Uterus (tissue), 4 donors: ENCODE results near the gene ADAM10. TPM values are rescaled to one million over a fixed set of nuclear protein-coding genes. Genes with fewer than 3 reads are reported as not detected.
"Not testable (repeated sequence)": the region's sequence is repeated elsewhere in the genome, so short reads cannot be mapped to it uniquely, and the experiment has no call there.

ENCODE experiments used
- DNase-seq, 2 donors: peaks; one replicate each; pipeline ENCODE4 v3.0.0-alpha.2; 2019 to 2020
- H3K27ac ChIP-seq, 2 donors: fragments of 200-600 bp; sonication (generic); 1 replicate in 1 of 2; 2 replicates in 1 of 2; pipeline ENCODE4 v1.5.1; 2016 to 2018
- H3K27me3 ChIP-seq, 2 donors: fragments of 200-600 bp; sonication (generic); one replicate each; pipeline ENCODE4 v1.5.1; 2018 to 2019; ENCODE audit warnings: control low read depth in 1 of 2
- H3K36me3 ChIP-seq, 2 donors: fragments of 200-600 bp; sonication (generic); one replicate each; pipeline ENCODE4 v1.5.1; 2019; ENCODE audit warnings: control low read depth in 1 of 2
- H3K4me1 ChIP-seq, 2 donors: fragments of 200-600 bp; sonication (generic); one replicate each; pipeline ENCODE4 v1.5.1; 2018 to 2019; ENCODE audit warnings: control low read depth in 1 of 2
- H3K4me3 ChIP-seq, 2 donors: fragments of 200-600 bp; sonication (generic); 1 replicate in 1 of 2; 2 replicates in 1 of 2; pipeline ENCODE4 v1.5.1; 2018 to 2019; ENCODE audit warnings: mild to moderate bottlenecking in 1 of 2
- H3K9me3 ChIP-seq, 2 donors: fragments of 200-600 bp; sonication (generic); one replicate each; pipeline ENCODE4 v1.5.1; 2019; ENCODE audit warnings: control low read depth in 1 of 2
- POLR2A ChIP-seq, 2 donors: fragments of 450-650 bp; IDR thresholded peaks; one replicate each; pipeline ENCODE4 v1.6.1; 2016; ENCODE audit warnings: antibody characterized with exemption in 2 of 2, mild to moderate bottlenecking in 1 of 2, moderate library complexity in 1 of 2
- intact Hi-C: fragments of 100-400 bp; cut with DNase I; formaldehyde crosslinking; loops from one replicate; pipeline ENCODE4 v1.15.1; 2023; ENCODE audit warnings: low total_unique reads
- total RNA-seq, 4 donors: library from RNA; depleted of rRNA in 3 of 4; stranded (reverse); fragments of >200 nt in 3 of 4; gene quantifications; one replicate each; pipeline versions ENCODE4 v1.1.0 to v1.2.4, GENCODE V29; 2014 to 2023
- TF ChIP-seq, protein P1 (sequence below), 4 experiments: fragments of 200-600 bp in 2 of 4; fragments of 450-650 bp in 2 of 4; sonication (generic) in 2 of 4; IDR thresholded peaks; one replicate each; pipeline ENCODE4 v1.5.1; 2016 to 2019; ENCODE audit warnings: antibody characterized with exemption in 4 of 4, mild to moderate bottlenecking in 2 of 4, moderate library complexity in 1 of 4
- donor health status: DM: yes; HTN: yes; CAD: no.

The ADAM10 gene
- total RNA-seq, 4 donors from 2014 or later: 41.8 to 208 (median 110) TPM

DNA sequence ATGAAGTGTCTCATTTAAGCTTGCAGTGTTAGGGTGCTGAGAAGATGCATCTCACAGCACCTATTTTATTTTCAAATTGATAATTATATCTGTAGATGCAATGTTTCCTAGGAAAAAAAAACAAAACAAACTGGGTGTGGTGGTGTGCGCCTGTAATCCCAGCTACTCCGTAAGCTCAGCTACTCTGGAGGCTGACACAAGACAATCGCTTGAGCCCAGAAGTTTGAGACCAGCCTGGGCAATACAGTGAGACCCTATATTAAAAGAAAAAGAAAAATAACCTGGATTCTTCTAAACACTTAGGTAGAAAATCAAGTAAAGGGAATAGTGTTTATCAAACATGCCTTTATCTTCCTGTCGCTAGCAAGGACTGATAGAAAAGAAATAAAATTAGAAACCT is 23.5 kb upstream of the ADAM10 start:
- no peak for DNase-seq
- no peaks in the 10 kb centered on the region for H3K36me3 ChIP-seq
- H3K9me3 ChIP-seq: no peaks in the 10 kb centered on the region
- no peak for TF ChIP-seq POLR2A (IDR thresholded peaks at IDR 0.05)
- TF ChIP-seq, protein P1, sequence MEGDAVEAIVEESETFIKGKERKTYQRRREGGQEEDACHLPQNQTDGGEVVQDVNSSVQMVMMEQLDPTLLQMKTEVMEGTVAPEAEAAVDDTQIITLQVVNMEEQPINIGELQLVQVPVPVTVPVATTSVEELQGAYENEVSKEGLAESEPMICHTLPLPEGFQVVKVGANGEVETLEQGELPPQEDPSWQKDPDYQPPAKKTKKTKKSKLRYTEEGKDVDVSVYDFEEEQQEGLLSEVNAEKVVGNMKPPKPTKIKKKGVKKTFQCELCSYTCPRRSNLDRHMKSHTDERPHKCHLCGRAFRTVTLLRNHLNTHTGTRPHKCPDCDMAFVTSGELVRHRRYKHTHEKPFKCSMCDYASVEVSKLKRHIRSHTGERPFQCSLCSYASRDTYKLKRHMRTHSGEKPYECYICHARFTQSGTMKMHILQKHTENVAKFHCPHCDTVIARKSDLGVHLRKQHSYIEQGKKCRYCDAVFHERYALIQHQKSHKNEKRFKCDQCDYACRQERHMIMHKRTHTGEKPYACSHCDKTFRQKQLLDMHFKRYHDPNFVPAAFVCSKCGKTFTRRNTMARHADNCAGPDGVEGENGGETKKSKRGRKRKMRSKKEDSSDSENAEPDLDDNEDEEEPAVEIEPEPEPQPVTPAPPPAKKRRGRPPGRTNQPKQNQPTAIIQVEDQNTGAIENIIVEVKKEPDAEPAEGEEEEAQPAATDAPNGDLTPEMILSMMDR (IDR thresholded peaks at IDR 0.05): no peak
- intact Hi-C loops: no loop called here
- H3K4me3 ChIP-seq: peak overlapping the region; percentile 1 to 64
- H3K27ac ChIP-seq: peak overlapping the region; percentile 90 to 91
- no peaks in the 10 kb centered on the region for H3K27me3 ChIP-seq
- H3K4me1 ChIP-seq: no peaks in the 10 kb centered on the region

DNA sequence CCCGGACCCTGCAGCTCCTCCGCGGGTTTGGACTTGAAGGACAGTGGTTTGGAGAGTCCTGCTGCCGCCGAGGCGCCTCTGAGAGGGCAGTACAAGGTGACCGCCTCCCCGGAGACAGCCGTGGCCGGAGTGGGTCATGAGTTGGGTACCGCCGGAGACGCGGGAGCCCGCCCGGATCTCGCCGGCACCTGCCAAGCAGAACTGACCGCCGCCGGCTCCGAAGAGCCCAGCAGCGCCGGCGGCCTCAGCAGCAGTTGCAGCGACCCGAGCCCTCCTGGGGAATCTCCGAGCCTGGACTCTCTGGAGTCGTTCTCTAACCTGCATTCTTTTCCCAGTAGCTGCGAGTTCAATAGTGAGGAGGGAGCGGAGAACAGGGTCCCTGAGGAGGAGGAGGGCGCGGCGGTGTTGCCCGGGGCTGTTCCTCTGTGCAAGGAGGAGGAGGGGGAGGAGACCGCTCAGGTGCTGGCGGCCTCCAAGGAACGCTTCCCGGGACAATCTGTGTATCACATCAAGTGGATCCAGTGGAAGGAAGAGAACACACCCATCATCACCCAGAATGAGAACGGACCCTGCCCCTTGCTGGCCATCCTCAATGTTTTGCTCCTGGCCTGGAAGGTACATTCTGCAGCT is 22.2 kb upstream of the ADAM10 start:
- Histone ChIP-seq H3K4me1 (no peaks in the 10 kb centered on the region), H3K27ac (peak overlapping the region; percentile 90 to 91), H3K9me3 (no peaks in the 10 kb centered on the region), H3K4me3 (peak overlapping the region; percentile 64 to 89), H3K36me3 (no peaks in the 10 kb centered on the region), H3K27me3 (no peaks in the 10 kb centered on the region)
- intact Hi-C loops: no loop called here
- DNase-seq: peak; percentile 22 to 52
- TF ChIP-seq, protein P1 (IDR thresholded peaks at IDR 0.05): no peak
- TF ChIP-seq POLR2A (IDR thresholded peaks at IDR 0.05): no peak

DNA sequence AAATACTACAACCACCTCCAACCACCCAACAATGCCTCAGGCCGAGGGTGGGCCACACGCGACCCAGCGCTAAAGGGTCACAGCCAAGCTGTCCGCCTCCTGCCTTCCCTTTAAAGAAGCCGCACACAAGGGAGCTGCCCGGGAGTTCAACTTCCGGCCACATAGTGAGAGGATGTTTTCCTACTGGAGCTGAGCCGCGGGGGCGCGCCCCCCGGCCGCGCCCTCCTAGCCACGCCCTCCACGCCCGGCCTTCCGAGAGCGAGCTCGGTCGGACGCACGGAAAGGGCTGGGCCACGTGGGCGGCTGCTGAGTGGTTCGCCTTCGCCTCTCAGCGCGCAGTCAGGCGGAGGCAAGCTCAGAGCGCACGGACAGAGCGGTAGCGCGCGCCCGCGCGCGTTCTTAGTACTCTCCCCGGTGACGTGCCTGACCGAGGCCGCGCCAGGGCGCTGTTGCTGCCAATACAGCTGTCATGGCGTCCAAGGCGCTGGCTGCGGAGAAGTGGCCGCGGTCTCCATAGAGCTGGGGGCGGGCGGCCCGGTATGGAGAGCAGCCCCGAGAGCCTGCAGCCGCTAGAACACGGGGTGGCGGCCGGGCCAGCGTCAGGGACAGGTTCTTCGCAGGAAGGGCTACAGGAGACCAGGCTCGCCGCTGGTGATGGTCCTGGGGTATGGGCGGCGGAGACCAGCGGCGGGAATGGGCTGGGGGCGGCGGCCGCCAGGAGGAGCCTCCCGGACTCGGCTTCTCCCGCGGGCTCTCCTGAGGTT is 21.5 kb upstream of the ADAM10 start, which contains the start of gene MINDY2:
TSS of gene MINDY2 (plus strand) at position 446 of the 764 bp plus-strand sequence. CDS start at position 540, 94 bp downstream.
- TF ChIP-seq, protein P1 (IDR thresholded peaks at IDR 0.05): peak; percentile 6 to 30 (median 28)
- TF ChIP-seq POLR2A (IDR thresholded peaks at IDR 0.05): peak; percentile 96 to 98
- intact Hi-C loops: no loop called here

DNA sequence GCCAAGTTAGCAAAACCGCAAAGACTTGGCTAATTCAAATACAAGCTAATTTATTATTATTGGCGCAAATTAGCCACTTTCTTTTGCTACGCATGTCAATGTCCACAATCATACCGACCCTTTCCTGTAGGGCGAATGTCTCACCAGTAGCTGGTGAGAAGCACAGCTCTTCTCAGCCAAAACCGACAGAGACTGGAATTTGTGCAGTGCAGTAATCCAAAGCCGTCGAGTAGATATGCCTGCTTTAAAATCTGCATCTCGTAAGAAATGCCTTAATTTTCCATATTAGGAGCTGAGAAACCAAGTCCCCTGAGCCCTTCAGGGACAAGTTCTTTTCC is 21.0 kb upstream of the ADAM10 start:
- Histone ChIP-seq H3K36me3 (no peaks in the 10 kb centered on the region), H3K4me3 (peak overlapping the region; percentile 44 to 89), H3K27me3 (no peaks in the 10 kb centered on the region), H3K4me1 (no peaks in the 10 kb centered on the region), H3K27ac (peak overlapping the region; percentile 90 to 91), H3K9me3 (no peaks in the 10 kb centered on the region)
- TF ChIP-seq POLR2A (IDR thresholded peaks at IDR 0.05): no peak
- TF ChIP-seq, protein P1 (IDR thresholded peaks at IDR 0.05): peak in 1 of 4 experiments; percentile 39
- intact Hi-C loops: no loop called here
- DNase-seq: no peak

More for the DNA sequence above, 21.5 kb upstream of the ADAM10 start, which contains the start of gene MINDY2:
- peak; percentile 98 to 99 for DNase-seq
- no peaks in the 10 kb centered on the region for H3K36me3 ChIP-seq
- peak within 1 kb of the TSS; percentile 64 to 89 for H3K4me3 ChIP-seq
- no peaks in the 10 kb centered on the region for H3K4me1 ChIP-seq
- peak within 1 kb of the TSS; percentile 90 to 91 for H3K27ac ChIP-seq
- no peaks in the 10 kb centered on the region for H3K27me3 ChIP-seq
- H3K9me3 ChIP-seq: no peaks in the 10 kb centered on the region

DNA sequence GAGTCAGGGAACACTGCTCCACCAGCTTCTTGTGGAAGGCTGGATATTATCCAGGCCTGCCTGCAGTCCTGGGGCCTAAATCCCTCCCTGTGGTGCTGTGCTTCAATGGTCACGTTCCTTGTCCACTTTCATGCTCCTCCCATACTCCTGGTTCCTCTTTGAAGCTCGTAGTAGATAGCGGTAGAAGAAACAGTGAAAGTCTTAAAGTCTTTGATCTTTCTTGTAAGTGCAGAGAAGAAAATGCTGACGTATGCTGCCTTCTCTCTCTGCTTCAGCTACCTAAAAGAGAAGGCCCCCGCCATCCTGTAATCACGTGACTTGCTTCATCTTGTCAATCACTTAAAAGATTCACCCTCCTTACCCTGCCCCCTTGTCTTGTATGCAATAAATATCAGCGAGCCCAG is 19.1 kb upstream of the ADAM10 start:
- DNase-seq, H3K4me1 ChIP-seq, H3K36me3 ChIP-seq, H3K27ac ChIP-seq, H3K9me3 ChIP-seq, intact Hi-C loops, H3K4me3 ChIP-seq, H3K27me3 ChIP-seq: not testable (repeated sequence)
